ENCODE data around the gene LIPC. TPM values are rescaled to one million over a fixed set of nuclear protein-coding genes. Genes with fewer than 3 reads are reported as not detected.

The LIPC gene
- polyA plus RNA-seq, 3 donors, result 0.37 TPM; not detected in 2

DNA sequence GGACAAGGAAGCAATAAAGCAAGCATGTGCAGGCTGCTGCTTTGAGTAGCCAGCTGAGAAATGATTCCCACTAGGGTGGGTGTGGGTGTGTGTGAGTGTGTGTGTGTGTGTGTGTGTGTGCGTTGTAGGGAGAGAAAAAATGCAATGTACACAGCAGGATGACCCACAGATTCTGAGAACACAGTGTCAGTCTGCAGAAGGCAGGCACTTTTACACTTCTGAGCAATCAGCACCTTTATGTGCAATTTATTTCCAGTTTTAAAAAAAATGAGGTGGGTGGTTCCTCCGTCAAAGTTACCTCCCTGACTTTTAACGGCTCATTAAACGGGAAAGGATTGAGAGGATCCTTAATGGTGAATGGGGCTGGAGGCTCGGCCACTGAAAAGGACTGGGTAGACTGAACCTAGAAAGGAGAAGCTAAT is 38.5 kb upstream of the LIPC start:
- H3K4me3 ChIP-seq (replicated peaks in 1 of 3; ENCODE audit: low read depth in 2 of 3, low read length in 3 of 3), result no peak overlapping the region
- H3K4me3 Mint-ChIP-seq, result no peak overlapping the region
- no peaks in the 10 kb centered on the region for H4K20me1 ChIP-seq (ENCODE audit: insufficient read depth, low read length)
- TF ChIP-seq, protein P1, sequence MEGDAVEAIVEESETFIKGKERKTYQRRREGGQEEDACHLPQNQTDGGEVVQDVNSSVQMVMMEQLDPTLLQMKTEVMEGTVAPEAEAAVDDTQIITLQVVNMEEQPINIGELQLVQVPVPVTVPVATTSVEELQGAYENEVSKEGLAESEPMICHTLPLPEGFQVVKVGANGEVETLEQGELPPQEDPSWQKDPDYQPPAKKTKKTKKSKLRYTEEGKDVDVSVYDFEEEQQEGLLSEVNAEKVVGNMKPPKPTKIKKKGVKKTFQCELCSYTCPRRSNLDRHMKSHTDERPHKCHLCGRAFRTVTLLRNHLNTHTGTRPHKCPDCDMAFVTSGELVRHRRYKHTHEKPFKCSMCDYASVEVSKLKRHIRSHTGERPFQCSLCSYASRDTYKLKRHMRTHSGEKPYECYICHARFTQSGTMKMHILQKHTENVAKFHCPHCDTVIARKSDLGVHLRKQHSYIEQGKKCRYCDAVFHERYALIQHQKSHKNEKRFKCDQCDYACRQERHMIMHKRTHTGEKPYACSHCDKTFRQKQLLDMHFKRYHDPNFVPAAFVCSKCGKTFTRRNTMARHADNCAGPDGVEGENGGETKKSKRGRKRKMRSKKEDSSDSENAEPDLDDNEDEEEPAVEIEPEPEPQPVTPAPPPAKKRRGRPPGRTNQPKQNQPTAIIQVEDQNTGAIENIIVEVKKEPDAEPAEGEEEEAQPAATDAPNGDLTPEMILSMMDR (IDR thresholded peaks at IDR 0.05), result no peak
- H3K79me2 ChIP-seq (ENCODE audit: insufficient read depth, low read length), result no peaks in the 10 kb centered on the region
- H3K4me2 ChIP-seq (replicated peaks; ENCODE audit: extremely low read depth, low read length, poor library complexity, severe bottlenecking), result no peak overlapping the region
- 75% methylated on average over 4 of the region's 5 CpGs for WGBS (ENCODE audit: insufficient coverage)
- no peak overlapping the region for H3K27ac ChIP-seq (ENCODE audit: low read depth in 1 of 2, low read length in 2 of 2)
- H3K9ac ChIP-seq (ENCODE audit: insufficient read depth, low read length, poor library complexity, severe bottlenecking), result no peak overlapping the region
- H3K36me3 ChIP-seq (replicated peaks in 1 of 2; ENCODE audit: control insufficient read depth in 1 of 2, insufficient read depth in 2 of 2, low read length in 2 of 2), result no peaks in the 10 kb centered on the region
- H3K4me1 ChIP-seq (ENCODE audit: control insufficient read depth in 1 of 2, insufficient read depth in 2 of 2, low read length in 2 of 2), result no peaks in the 10 kb centered on the region
- H2AFZ ChIP-seq (ENCODE audit: insufficient read depth, low read depth, low read length, poor library complexity, severe bottlenecking), result no peak overlapping the region
- no peaks in the 10 kb centered on the region for H3K27me3 Mint-ChIP-seq (ENCODE audit: low read depth in 3 of 3)
- no peaks in the 10 kb centered on the region for H3K36me3 Mint-ChIP-seq
- intact Hi-C loops (cut with micrococcal nuclease), result no loop called here
- H3K4me1 Mint-ChIP-seq, result no peaks in the 10 kb centered on the region
- DNase-seq, result no peak
- peaks cover 0 to 2% (median 0%) of the 10 kb centered on the region in 7 donors for H3K9me3 Mint-ChIP-seq
- H3K9me3 ChIP-seq (replicated peaks in 1 of 2; ENCODE audit: control insufficient read depth in 1 of 2, insufficient read depth in 1 of 2, low read length in 2 of 2), result no peaks in the 10 kb centered on the region
- no peaks in the 10 kb centered on the region for H3K27me3 ChIP-seq (ENCODE audit: control insufficient read depth in 2 of 2, insufficient read depth in 2 of 2, low read length in 2 of 2)
- peak overlapping the region in 1 of 7 donors; percentile 66 for H3K27ac Mint-ChIP-seq

DNA sequence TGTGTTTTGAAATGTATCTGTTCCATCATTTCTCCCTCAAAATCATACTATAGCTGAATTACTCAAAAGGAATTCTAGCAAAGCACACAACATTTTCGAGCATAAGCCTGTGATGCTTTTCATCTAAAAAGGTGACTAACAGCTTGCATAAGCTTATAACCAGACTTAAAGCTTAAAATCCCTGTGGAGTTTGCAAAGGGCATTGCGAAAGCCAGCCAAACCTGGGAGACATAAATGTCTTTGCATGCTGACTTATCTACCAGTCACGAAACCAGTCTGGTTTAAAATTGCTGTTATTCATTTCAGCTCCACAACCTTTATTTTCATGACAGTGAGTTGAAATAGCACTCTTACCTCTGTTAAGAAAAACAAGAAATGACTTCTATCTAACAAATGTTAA is 35.6 kb upstream of the LIPC start:
- H3K27me3 ChIP-seq (ENCODE audit: control insufficient read depth in 2 of 2, insufficient read depth in 2 of 2, low read length in 2 of 2), result no peaks in the 10 kb centered on the region
- no peak for DNase-seq
- no peak overlapping the region for H2AFZ ChIP-seq (ENCODE audit: insufficient read depth, low read depth, low read length, poor library complexity, severe bottlenecking)

More for the DNA sequence above, 35.6 kb upstream of the LIPC start:
- H3K4me3 Mint-ChIP-seq, result no peak overlapping the region
- Histone ChIP-seq H3K79me2 (ENCODE audit: insufficient read depth, low read length) (no peaks in the 10 kb centered on the region), H3K4me1 (ENCODE audit: control insufficient read depth in 1 of 2, insufficient read depth in 2 of 2, low read length in 2 of 2) (no peaks in the 10 kb centered on the region), H3K9ac (ENCODE audit: insufficient read depth, low read length, poor library complexity, severe bottlenecking) (no peak overlapping the region), H3K36me3 (replicated peaks in 1 of 2; ENCODE audit: control insufficient read depth in 1 of 2, insufficient read depth in 2 of 2, low read length in 2 of 2) (no peaks in the 10 kb centered on the region), H3K4me3 (replicated peaks in 1 of 3; ENCODE audit: low read depth in 2 of 3, low read length in 3 of 3) (no peak overlapping the region), H3K9me3 (replicated peaks in 1 of 2; ENCODE audit: control insufficient read depth in 1 of 2, insufficient read depth in 1 of 2, low read length in 2 of 2) (no peaks in the 10 kb centered on the region), H4K20me1 (ENCODE audit: insufficient read depth, low read length) (no peaks in the 10 kb centered on the region), H3K27ac (ENCODE audit: low read depth in 1 of 2, low read length in 2 of 2) (no peak overlapping the region), H3K4me2 (replicated peaks; ENCODE audit: extremely low read depth, low read length, poor library complexity, severe bottlenecking) (no peak overlapping the region)
- intact Hi-C loops (cut with micrococcal nuclease), result no loop called here
- H3K36me3 Mint-ChIP-seq, result peaks cover 0 to 1% of the 10 kb centered on the region in 2 donors
- no peak overlapping the region for H3K27ac Mint-ChIP-seq
- 71% methylated on average over 2 of the region's 3 CpGs for WGBS (ENCODE audit: insufficient coverage)
- TF ChIP-seq, protein P1 (IDR thresholded peaks at IDR 0.05), result no peak
- H3K27me3 Mint-ChIP-seq (ENCODE audit: low read depth in 3 of 3), result no peaks in the 10 kb centered on the region
- peaks cover 0 to 3% (median 0%) of the 10 kb centered on the region in 7 donors for H3K9me3 Mint-ChIP-seq
- peaks cover 3% of the 10 kb centered on the region for H3K4me1 Mint-ChIP-seq

Data from CD14-positive monocyte (primary cell).